ENCODE data around the gene SH3PXD2B. TPM values are rescaled to one million over a fixed set of nuclear protein-coding genes. Genes with fewer than 3 reads are reported as not detected.
"Not testable (repeated sequence)": the region's sequence is repeated elsewhere in the genome, so short reads cannot be mapped to it uniquely, and the experiment has no call there.

The SH3PXD2B gene
- total RNA-seq, 1 donor from 2014 or later: 0.16 TPM

DNA sequence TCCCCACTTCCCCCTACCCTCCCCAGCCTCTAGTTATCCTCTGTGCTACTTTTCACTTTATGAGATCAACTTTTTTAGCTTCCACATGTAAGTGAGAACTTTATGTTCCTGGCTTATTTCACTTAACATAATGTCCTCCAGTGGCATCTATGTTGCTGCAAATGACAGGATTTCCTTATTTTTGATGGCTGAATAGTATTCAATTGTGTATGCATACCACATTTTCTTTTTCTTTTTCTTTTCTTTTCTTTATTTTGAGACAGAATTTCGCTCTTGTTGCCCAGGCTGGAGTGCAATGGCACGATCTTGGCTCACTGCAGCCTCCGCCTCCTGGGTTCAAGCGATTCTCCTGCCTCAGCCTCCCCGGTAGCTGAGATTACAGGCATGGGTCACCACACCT, 44.8 kb downstream of the SH3PXD2B start:
- Mint-ChIP-seq H3K27me3 (peaks cover 24% of the 10 kb centered on the region), H3K4me1 (peaks cover 29% of the 10 kb centered on the region)
- H3K36me3 Mint-ChIP-seq (ENCODE audit: low read depth); intact Hi-C loops (cut with micrococcal nuclease); H3K9me3 Mint-ChIP-seq; DNase-seq; H3K27ac Mint-ChIP-seq; H3K4me3 Mint-ChIP-seq: not testable (repeated sequence)

DNA sequence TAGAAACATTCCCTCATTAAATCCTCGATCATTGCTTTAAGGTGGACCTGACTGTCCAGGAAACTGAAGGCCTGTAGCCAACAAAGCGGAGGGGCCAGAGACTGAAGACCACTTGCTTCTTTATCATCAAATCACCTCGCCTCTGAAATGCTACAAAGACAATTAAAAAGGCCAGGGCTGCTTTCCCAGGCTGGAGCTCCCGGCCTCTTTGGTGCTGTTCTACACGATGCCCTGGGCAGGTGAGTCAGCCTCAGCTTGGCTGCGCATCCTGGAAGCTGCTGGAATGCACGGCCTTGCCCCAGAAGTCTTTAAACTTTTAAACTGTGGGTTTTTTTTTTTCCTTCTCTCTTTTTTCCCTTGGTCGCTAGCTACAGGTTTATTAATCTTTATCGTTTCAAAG, 46.5 kb downstream of the SH3PXD2B start:
- intact Hi-C loops (cut with micrococcal nuclease): no loop called here
- H3K27ac Mint-ChIP-seq: no peak overlapping the region
- no peaks in the 10 kb centered on the region for H3K9me3 Mint-ChIP-seq
- H3K36me3 Mint-ChIP-seq (ENCODE audit: low read depth): no peaks in the 10 kb centered on the region
- peaks cover 21% of the 10 kb centered on the region for H3K4me1 Mint-ChIP-seq
- peaks cover 22% of the 10 kb centered on the region for H3K27me3 Mint-ChIP-seq
- H3K4me3 Mint-ChIP-seq: no peak overlapping the region
- no peak for DNase-seq

DNA sequence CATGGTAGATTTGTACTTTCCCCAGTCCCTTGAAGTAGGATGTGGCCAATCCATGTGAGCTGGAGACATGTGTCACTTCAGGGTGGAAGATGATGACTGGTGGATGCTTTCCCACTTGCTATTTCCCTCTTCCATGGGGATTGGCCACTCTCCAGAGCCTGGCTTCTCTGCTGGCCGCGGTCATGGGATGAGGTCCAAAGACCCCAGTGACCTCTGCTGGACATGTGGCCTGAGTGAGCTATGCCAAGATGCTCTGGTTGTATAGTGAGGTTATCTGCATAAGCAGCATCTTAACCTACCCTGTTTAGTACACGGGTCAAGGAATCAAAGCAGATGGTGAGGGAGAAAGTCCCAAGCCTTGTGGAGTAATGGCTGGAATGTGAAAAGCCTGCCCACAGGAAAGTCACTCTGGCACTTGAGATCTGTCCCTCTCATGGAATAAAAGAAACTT, 47.1 kb downstream of the SH3PXD2B start:
- Mint-ChIP-seq H3K27ac (no peak overlapping the region), H3K36me3 (ENCODE audit: low read depth) (no peaks in the 10 kb centered on the region), H3K27me3 (peaks cover 20% of the 10 kb centered on the region), H3K4me3 (no peak overlapping the region), H3K4me1 (peaks cover 15% of the 10 kb centered on the region), H3K9me3 (no peaks in the 10 kb centered on the region)
- DNase-seq: no peak
- intact Hi-C loops (cut with micrococcal nuclease): no loop called here

DNA sequence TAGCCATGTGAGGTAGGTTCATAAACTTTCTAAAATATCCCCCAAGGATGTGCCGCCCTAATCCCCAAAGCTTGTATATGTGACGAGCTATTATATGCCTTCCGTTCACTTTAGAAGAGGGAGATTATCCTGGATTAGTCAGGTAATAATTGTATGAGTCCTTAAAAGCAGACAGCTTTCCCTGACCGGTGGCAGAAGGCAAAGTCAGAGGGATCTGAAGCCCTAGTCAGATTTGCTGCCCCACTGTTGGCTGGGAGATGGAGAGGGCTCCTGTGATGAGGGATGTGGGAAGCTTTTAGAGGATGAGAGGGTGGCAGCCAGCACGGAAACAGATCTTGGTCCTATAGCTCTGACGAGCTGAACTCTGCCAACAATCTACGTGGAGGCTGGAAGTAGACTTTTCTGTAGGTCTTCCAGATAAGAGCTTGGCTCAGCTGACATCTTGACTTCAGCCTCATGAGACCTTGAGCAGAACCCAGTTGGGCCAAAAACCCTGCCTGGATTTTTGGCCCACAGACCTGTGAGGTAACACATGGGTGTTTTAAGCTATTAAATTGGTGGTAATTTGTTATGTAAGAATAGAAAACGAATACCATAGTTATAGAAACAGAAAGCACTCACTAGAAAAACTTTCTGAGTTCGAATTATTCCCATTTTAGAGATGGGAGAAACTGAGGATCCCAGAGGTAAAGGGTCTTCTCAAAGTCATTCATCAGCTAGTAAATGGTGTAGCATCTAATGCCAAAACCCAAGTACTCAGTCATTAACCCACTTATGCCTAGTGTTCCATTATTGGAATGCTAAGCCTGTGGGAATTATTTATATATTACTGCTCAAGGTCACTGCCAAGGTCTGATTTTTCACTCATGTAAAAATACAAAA, 48.9 kb downstream of the SH3PXD2B start:
- Mint-ChIP-seq H3K9me3 (no peaks in the 10 kb centered on the region), H3K27me3 (peaks cover 20% of the 10 kb centered on the region), H3K36me3 (ENCODE audit: low read depth) (no peaks in the 10 kb centered on the region), H3K4me3 (no peak overlapping the region), H3K27ac (no peak overlapping the region), H3K4me1 (peaks cover 5% of the 10 kb centered on the region)
- intact Hi-C loops (cut with micrococcal nuclease): no loop called here
- no peak for DNase-seq

DNA sequence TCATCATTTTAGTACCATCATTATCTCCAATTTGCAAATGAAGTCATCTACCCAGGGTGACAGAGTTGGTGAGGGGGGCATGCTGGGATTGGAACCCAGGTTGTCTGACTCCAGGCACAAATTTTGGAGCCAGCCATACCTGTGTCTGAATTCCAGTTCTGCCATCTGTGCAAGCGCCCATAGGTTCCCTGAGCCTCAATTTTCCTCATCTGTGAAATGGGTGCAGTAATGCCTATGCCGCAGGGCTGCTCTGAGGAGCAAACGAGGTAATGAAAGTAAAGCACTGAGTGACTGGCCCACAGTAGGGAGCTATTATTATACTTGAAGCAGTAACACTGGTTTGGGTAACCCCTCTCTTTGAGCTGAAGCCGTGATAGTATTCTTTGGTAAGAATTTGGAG, 49.6 kb downstream of the SH3PXD2B start:
- no peak for DNase-seq
- H3K36me3 Mint-ChIP-seq (ENCODE audit: low read depth): no peaks in the 10 kb centered on the region
- H3K4me1 Mint-ChIP-seq: no peaks in the 10 kb centered on the region
- no peak overlapping the region for H3K27ac Mint-ChIP-seq
- peaks cover 20% of the 10 kb centered on the region for H3K27me3 Mint-ChIP-seq
- no peak overlapping the region for H3K4me3 Mint-ChIP-seq
- H3K9me3 Mint-ChIP-seq: no peaks in the 10 kb centered on the region
- intact Hi-C loops (cut with micrococcal nuclease): no loop called here

DNA sequence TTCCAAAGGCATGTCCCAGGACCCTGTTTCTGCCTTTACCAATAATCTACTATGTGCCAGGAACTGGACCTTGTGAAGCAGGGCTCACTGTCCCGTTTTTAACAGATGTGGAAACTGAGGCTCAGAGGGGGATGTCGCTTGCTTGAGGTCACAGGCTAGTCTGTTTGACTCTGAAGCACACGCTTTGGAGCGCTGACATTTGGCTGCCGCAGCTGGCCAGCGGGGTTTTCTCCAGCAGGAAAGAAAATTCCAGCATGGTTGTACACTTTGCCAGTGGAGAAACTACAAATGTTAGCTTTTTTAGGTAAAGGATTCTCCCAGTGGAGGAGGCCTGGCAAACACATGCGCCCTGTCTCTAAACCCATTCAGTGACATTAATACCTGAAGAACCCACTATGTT, 50.5 kb downstream of the SH3PXD2B start:
- no peaks in the 10 kb centered on the region for H3K4me1 Mint-ChIP-seq
- H3K9me3 Mint-ChIP-seq: no peaks in the 10 kb centered on the region
- peaks cover 23% of the 10 kb centered on the region for H3K27me3 Mint-ChIP-seq
- no peaks in the 10 kb centered on the region for H3K36me3 Mint-ChIP-seq (ENCODE audit: low read depth)
- H3K4me3 Mint-ChIP-seq: no peak overlapping the region
- no peak overlapping the region for H3K27ac Mint-ChIP-seq
- DNase-seq: no peak
- intact Hi-C loops (cut with micrococcal nuclease): no loop called here

DNA sequence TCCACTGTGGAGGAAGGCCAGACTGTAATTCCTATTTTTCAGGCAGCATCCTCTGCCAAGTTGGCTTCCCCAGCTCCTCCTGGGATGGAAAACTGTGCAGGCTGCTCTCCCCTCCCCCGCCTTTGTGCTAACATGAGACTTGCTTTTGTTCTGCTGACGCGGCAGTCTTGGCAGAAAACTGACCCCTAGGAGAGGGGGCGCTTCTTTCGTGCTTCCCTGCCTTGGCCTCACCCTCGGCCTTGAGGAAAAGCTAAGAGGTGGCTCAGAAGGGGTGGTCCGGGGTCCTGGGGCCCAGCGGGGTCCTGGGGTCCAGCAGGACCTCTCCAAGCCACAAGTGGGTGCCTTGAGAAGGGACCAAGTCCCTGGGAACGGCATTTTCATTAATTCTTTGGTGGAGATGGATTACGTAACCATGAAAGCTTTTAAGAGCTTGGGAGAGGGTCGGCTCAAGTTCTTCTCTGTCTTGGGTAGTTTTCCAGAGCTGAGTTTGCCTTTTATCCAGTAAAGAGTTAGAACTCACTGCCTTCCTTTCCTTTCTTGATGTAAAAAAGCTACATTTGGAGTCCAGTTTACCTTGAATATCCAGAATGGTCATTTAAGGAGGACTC, 51.0 kb downstream of the SH3PXD2B start:
- Mint-ChIP-seq H3K4me1 (no peaks in the 10 kb centered on the region), H3K27me3 (peaks cover 23% of the 10 kb centered on the region), H3K36me3 (ENCODE audit: low read depth) (no peaks in the 10 kb centered on the region), H3K4me3 (no peak overlapping the region), H3K9me3 (no peaks in the 10 kb centered on the region), H3K27ac (no peak overlapping the region)
- intact Hi-C loops (cut with micrococcal nuclease): no loop called here
- no peak for DNase-seq

DNA sequence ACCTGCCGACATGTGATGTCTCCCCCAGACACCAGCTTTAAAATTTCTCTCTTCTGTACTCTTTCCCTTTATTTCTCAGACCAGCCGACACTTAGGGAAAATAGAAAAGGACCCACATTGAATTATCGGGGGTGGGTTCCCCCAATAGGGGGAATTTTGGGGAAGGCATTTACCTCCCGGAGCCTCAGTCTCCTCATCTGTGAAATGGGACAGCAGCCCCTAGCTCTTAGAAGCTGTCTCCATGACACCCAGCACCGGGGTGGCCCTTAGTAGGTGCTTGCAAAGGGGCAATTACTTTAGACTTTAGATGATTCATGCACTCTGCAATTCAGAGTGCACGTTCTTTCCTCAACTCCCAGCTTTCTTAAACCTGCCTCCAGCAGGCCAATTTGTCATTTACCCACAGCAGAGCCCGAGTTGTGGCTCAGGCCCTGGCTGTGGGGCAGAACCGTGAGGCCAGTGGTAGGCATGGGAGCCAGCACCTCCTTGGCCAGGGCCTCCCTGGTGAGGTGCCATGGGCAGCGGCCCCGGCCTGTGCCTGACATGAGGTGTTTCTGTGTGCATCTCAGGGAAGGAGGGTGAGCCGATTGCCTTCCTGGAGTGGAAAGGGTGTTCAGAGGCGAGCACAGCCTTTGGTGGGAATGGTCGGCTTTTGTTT, 51.7 kb downstream of the SH3PXD2B start:
- Mint-ChIP-seq H3K27me3 (peaks cover 20% of the 10 kb centered on the region), H3K36me3 (ENCODE audit: low read depth) (no peaks in the 10 kb centered on the region), H3K9me3 (no peaks in the 10 kb centered on the region), H3K4me1 (no peaks in the 10 kb centered on the region), H3K4me3 (no peak overlapping the region), H3K27ac (no peak overlapping the region)
- intact Hi-C loops (cut with micrococcal nuclease): no loop called here
- DNase-seq: no peak

DNA sequence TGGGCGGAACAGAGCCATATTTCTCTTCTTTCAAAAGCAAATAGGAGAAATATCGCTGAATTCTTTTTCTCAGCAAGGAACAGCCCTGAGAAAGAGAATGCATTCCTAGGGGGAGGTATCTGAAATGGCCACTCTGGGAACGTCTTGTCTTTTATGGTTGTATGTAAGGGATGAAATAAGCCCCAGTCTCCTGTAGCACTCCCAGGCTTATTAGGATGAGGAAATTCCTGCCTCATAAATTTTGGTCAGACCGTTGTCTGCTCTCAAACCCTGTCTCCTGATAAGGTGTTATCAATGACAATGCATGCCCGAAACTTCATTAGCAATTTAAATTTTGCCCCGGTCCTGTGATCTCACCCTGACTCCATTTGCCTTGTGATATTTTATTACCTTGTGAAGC, 52.3 kb downstream of the SH3PXD2B start:
- DNase-seq; H3K4me3 Mint-ChIP-seq; intact Hi-C loops (cut with micrococcal nuclease); H3K4me1 Mint-ChIP-seq; H3K9me3 Mint-ChIP-seq; H3K36me3 Mint-ChIP-seq (ENCODE audit: low read depth); H3K27ac Mint-ChIP-seq: not testable (repeated sequence)
- peaks cover 16% of the 10 kb centered on the region for H3K27me3 Mint-ChIP-seq

DNA sequence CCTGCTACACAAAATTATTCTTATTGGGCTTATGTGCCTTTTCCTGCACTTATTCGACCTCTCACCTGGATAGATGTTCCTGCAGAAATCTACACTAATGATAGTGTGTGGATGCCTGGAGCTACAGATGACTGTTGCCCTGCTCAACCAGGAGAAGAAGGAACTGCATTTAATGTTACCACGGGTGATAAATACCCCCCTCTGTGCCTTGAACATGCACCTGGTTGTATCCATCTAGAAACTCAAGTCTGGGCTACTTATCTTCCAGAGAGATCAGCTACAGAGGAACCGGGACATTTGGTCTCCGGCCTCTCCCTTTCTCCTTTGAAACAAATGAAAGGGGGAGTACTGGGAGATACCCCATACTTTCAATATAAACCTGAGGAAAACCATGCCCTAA, 54.5 kb downstream of the SH3PXD2B start:
- intact Hi-C loops (cut with micrococcal nuclease): no loop called here
- Mint-ChIP-seq H3K36me3 (ENCODE audit: low read depth) (no peaks in the 10 kb centered on the region), H3K27ac (no peak overlapping the region), H3K27me3 (peaks cover 5% of the 10 kb centered on the region), H3K9me3 (no peaks in the 10 kb centered on the region), H3K4me1 (no peaks in the 10 kb centered on the region), H3K4me3 (no peak overlapping the region)
- DNase-seq: no peak

DNA sequence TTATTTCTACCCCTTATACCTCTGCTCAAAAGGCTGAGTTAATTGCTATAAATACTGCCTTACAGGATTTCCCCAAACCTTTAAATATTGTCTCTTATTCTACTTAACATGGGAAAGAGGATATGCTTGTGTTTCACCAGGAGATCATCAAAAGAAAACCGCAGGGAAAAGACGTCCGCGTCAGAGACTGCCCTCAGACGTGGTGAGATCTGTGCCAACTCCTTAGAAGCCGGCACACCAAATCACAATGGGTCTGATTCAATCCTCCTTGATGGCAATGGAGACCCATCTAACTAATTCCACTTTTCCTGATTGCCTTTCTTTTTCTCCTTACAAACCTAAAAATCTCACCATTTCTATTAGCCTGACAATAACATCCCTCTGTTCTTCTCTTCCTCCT, 55.0 kb downstream of the SH3PXD2B start:
- H3K27ac Mint-ChIP-seq: no peak overlapping the region
- H3K4me1 Mint-ChIP-seq: no peaks in the 10 kb centered on the region
- H3K36me3 Mint-ChIP-seq (ENCODE audit: low read depth): no peaks in the 10 kb centered on the region
- intact Hi-C loops (cut with micrococcal nuclease): no loop called here
- H3K27me3 Mint-ChIP-seq: peaks cover 7% of the 10 kb centered on the region
- DNase-seq: no peak
- no peaks in the 10 kb centered on the region for H3K9me3 Mint-ChIP-seq
- H3K4me3 Mint-ChIP-seq: no peak overlapping the region

DNA sequence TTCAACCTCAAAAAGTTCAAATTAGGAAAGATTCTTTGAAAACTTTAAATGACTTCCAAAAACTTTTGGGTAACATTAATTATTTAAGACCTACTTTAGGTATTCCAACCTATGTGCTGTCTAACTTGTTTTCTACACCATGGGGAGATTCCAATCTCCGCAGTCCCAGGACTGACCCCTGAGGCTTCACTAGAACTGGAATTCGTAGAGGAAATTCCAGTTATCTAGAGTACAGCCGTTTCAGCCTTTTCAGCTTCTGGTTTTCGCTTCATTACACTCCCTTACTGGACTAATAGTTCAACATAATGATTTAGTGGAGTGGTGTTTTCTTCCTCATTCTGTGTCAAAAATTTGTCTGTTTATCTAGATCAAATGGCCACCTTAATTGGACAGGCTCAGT, 55.7 kb downstream of the SH3PXD2B start:
- H3K27me3 Mint-ChIP-seq, DNase-seq, H3K4me3 Mint-ChIP-seq: not testable (repeated sequence)

DNA sequence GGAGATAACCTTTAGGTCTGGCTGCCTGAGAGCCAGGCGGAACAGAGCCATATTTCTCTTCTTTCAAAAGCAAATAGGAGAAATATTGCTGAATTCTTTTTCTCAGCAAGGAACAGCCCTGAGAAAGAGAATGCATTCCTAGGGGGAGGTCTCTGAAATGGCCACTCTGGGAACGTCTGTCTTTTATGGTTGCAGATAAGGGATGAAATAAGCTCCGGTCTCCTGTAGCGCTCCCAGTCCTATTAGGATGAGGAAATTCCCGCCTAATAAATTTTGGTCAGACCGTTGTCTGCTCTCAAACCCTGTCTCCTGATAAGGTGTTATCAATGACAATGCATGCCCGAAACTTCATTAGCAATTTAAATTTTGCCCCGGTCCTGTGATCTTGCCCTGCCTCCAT, 57.3 kb downstream of the SH3PXD2B start:
- intact Hi-C loops (cut with micrococcal nuclease); H3K9me3 Mint-ChIP-seq; H3K36me3 Mint-ChIP-seq (ENCODE audit: low read depth); H3K27ac Mint-ChIP-seq; H3K4me1 Mint-ChIP-seq; H3K4me3 Mint-ChIP-seq; DNase-seq: not testable (repeated sequence)
- H3K27me3 Mint-ChIP-seq: peaks cover 12% of the 10 kb centered on the region

More for the DNA sequence above, 55.7 kb downstream of the SH3PXD2B start:
- intact Hi-C loops (cut with micrococcal nuclease); H3K27ac Mint-ChIP-seq; H3K9me3 Mint-ChIP-seq; H3K4me1 Mint-ChIP-seq; H3K36me3 Mint-ChIP-seq (ENCODE audit: low read depth): not testable (repeated sequence)

DNA sequence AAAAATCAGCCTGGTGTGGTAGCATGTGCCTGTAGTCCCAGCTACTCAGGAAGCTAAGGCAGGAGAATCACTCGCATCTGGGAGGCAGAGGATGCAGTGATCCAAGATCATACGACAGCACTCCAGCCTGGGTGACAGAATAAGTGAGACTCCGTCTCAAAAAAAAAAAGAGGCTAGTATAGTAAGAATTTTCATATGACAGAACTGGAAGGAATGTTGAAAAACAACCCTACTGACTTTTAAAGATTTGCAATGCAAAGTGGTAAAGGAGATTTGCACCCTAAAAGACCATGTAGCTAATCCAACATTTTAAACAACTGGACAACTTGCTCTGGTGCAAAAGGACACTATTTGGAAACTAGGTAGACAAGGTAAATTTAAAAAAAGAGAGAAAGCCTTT, 58.1 kb downstream of the SH3PXD2B start:
- no peak overlapping the region for H3K4me3 Mint-ChIP-seq
- peaks cover 15% of the 10 kb centered on the region for H3K27me3 Mint-ChIP-seq
- DNase-seq: no peak
- no peak overlapping the region for H3K27ac Mint-ChIP-seq
- peaks cover 3% of the 10 kb centered on the region for H3K9me3 Mint-ChIP-seq
- H3K4me1 Mint-ChIP-seq: no peaks in the 10 kb centered on the region
- intact Hi-C loops (cut with micrococcal nuclease): no loop called here
- H3K36me3 Mint-ChIP-seq (ENCODE audit: low read depth): no peaks in the 10 kb centered on the region
